GM18858 (cell line): ENCODE measurements around the gene SNF8.
A peak's percentile ranks its signal among the peaks of the same experiment; 100 is the strongest.
"Not testable (repeated sequence)": the region's sequence is repeated elsewhere in the genome, so short reads cannot be mapped to it uniquely, and the experiment has no call there.

Experiments used
- ATAC-seq: cut with Tn5 transposase; IDR thresholded peaks from one replicate; pipeline ENCODE4 v1.9.1; 2021; ENCODE audit not compliant: unreplicated experiment

SNF8 gene, protein sequence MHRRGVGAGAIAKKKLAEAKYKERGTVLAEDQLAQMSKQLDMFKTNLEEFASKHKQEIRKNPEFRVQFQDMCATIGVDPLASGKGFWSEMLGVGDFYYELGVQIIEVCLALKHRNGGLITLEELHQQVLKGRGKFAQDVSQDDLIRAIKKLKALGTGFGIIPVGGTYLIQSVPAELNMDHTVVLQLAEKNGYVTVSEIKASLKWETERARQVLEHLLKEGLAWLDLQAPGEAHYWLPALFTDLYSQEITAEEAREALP

DNA sequence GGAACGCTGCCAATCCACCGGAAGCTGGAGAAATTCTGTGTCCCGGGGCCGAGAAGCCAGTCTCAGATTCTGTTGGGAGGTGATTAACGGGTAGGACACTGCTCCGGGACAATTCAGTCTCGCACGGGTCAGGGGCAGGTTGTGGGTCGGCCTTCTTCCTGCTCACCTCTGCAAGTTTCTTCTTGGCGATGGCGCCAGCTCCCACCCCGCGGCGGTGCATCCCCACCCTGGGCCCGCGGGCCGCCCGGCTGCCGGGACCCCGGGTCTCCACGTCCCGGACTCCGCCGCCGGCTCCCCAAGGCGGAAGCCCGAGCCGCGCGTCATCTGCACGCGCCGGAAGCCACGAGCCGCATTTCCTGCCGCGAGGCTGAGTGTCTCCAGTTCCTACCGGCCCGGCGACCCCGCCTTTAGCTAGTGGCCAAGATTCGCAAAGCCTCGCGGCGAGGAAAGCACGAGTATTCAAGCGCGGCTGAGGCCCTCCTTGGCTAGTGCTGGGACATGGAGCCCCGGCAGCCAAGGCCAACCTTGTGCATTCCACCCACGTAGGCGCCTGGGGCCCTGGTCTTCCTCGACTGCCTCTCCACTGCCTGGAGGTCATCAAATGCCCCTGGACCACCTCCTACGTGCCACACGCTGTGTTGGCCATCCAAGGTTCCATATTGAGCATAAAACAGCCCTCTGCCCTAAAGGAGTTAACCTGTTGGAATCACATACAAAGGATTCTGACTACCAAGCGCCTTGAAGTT is at the start of gene SNF8:
Gene SNF8, minus strand, starts transcription at position 328 of the 746 bp plus-strand sequence. Its CDS starts 108 bp downstream, at position 220.
- peak; percentile 85 for ATAC-seq

DNA sequence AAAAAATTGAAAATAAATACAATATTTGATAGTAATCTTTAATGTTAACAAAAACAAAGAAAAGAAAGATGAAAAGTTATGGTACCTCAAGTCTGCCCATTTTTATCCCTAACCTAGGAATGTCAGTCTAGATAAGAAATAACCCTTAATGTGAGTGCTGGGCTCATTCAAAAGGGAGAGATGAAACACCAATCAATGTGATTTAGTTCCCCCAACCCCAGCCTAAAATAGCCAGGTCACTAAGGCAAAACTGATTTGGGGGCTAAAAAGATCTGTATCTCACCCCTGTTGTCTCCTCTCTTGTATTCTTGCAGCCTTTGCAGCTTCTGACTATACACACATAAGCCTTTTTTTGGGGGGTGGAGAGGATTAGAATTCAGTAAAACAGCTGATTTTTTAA is 49.3 kb upstream of the SNF8 start:
- ATAC-seq, result no peak

DNA sequence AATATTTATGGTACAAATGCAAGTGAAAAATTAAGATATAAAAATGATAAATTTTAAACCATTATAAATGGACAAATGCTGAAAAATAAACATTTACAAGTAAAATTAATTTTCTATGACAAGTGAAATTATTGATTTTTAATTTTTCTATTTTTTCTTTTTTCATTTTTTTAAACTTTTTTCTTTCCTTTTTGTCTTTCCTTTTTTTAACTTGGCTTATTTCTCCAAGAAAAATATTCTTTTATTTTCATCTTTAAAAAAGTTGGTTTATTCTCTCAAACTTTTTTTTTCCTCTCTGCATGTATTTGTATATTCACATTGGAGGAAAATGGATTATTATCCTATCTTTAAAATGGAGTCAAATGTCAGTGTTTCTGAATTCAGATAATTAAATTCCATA is 48.7 kb upstream of the SNF8 start:
- no peak for ATAC-seq

DNA sequence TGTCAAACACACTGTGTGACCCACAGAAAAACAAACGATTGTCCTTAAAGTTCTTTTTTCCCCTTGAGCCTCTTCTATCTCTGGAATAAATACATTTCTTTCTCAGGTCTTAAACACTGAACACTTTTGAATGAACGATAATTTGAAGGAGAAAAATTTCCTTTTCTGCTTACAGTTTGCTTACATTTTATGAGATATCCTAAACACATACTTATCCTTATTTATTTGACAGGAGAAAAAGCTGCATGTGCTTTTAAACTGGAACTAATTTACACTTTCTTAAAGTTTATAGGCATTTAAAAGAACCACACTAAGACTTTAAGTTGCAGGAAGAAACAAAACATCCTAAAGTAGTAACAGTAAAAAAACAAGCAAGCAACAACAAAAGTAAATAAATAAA is 47.8 kb upstream of the SNF8 start:
- no peak for ATAC-seq

DNA sequence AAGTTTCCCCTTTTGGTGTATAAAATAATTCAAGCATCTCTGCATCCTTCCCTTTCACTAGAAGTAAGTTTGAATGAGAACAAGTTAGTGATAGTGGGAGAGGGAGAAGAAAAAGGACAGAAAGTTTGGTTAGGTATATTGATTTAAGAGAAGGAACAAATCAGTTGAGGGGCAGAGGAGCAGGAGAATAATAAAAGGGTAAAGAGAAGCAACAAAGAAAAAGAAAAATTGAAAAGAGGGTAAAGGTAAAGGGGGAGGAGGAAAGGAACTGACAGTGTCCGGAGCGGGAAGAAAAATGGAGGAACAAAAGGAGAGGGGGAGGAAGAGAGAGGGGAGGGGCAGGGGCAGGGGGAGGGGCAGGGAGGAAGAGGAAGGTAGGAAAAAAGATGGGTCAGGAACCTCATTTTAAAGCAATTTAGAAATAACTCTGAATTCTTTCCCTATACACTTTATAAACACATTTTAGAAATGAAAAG is 46.3 kb upstream of the SNF8 start:
- no peak for ATAC-seq

DNA sequence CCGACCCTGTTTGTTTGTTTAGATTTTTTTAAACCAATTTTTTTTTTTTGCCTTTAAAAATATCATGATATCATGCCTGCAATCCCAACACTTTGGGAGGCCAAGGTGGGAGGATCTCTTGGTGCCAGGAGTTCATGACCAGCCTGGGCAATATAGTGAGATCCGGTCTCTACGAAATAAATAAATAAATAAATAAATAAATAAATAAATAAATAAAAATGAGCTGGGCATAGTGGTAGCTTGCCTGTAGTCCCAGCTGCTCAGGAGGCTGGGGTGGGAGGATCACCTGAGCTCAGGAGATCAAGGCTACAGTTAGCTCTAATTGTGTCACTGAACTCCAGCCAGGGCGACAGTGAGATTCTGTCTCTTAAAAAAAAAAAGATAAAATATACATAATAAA is 44.5 kb upstream of the SNF8 start:
- ATAC-seq, result no peak

DNA sequence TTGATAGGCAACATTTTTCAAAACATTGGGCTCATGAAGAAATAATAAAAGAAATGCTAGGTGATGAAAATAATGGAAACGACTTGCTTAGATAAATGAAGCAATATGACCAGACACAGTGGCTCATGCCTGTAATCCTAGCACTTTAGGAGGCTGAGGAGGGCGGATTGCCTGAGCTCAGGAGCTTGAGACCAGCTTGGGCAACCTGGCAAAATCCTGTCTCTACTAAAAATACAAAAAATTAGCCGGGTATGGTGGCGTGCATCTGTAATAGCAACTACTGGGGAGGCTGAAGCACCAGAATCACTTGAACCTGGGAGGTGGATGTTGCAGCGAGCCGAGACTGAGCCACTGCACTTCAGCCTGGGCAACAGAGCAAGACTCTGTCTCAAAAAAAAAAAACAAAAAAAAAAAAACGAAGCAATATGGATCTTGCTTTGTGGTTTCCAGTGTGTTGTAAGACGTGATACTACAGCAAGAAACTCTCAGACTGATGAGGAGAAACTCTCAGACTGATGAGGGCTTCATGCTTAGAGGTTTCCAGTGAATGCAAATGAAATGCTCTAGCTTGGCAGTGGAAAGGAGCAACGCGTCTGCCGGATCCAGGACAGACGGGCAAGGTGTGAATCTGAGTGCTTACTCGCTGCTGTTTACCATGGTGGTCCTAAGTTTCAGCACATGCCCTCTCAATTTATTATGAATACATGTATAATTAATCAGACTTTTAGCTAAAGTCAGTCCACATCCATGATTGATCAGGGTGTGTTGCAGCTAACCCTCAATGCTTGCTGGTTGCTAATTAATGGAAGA is 41.0 kb upstream of the SNF8 start:
- ATAC-seq, result no peak

DNA sequence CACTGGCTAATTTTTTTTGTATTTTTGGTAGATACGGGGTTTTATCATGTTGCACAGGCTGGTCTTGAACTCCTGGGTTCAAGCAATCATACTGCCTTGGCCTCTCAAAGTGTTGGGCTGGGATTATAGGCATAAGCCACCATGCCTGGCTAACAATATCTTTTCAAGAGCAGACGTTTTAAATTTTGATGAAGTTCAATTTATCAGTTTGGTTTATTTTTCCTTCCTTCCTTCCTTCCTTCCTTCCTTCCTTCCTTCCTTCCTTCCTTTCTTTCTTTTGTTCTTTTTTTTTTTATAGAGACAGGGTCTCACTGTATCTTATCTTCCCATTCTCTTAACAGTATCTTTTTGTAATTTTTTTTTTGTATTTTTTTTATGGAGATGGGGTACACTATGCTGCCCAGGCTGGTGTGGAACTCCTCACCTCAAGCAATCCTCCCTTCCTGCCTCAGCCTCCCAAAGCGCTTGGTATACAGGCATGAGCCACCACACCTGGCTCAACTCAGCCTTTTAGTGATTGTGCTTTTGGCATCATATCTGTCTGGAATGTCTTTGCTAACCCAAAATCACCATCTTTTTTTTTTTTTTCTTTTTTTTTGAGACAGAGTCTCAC is 37.4 kb upstream of the SNF8 start:
- no peak for ATAC-seq

DNA sequence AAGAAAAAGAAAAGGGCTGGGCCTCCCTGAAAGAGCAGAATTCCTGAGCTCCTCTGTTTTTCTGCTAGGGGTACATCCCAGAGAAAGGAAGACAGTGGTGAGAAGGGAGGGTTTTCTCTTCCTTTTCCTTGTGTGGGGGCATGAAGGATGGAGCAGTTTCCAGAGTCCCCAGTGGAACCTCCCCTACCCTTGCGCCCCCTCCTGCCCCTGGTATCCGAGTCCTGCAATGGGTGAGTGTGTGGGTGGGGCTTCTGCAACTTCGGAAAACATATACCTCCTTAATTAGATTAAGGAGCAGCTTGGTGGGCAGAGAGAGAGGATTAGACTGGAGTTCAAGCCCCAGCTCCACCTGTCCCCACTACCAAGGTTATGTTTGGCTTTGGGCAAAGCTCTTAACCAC is 29.2 kb upstream of the SNF8 start:
- ATAC-seq, result no peak

DNA sequence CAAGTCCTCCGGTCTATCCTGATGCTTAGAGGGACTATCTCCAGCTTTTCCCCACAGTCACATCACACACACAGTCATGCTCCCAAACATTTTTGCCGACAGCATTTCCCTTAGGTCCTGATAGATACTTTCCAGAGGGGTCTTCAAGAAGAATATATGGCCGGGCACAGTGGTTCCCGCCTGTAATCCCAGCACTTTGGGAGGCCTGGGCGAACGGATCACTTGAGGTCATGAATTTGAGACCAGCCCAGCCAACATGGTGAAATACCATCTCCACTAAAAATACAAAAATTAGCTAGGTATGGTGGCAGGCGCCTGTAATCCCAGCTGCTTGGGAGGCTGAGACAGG is 28.1 kb upstream of the SNF8 start:
- no peak for ATAC-seq

DNA sequence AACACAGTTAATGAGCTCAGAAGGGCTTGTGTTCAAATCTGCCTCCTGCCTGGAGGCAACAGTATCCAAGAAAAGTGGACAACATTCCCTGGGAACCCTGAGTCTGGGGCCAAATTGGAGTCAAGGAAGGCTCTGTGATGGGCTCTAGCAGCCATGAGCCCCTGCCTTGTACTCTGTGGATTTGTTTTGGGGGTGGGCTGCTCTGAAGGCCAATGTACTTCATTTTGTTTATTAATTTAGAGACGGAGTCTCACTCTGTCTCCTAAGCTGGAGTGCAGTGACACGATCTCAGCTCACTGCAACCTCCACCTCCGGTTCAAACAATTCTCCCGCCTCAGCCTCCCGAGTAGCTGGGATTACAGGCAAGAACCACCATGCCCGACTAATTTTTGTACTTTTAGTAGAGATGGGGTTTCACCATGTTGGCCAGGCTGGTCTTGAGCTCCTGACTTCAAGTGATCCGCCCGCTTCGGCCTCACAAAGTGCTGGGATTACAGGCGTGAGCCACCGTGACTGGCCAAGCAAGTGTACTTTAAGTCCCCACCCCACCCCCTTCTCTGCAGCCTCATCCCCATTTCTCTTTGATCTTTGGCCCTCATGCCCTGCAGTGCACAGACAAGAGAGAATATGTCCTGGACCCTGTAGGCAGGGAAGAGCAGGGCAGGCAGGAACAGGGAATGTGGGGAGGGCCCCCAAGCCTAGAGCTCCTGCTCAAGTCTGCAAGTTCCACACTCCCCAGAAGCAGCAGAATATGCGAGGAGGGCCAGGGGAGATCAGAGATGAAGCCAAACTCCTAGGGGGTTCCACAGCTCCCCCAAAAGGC is 26.4 kb upstream of the SNF8 start:
- ATAC-seq, result no peak

DNA sequence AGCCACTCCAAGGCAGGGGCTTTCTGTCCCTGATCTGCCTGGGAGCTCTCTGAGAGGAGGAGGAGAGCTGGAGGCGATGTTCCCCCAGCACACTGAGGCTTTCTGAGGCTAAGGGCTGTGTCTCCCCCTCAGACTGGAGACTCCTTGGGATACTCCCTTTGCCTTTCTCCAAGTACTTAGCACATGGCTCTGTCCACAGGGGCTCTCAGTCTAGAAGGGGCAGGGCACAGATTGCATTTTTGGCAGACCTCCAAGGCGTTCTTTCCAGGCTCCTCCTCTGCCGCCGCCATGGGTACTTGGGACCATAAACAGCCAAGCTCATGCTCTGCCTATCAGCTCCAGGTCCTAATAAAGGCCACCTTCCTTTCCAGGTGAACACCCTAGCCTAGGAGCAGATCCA is 25.6 kb upstream of the SNF8 start:
- no peak for ATAC-seq

DNA sequence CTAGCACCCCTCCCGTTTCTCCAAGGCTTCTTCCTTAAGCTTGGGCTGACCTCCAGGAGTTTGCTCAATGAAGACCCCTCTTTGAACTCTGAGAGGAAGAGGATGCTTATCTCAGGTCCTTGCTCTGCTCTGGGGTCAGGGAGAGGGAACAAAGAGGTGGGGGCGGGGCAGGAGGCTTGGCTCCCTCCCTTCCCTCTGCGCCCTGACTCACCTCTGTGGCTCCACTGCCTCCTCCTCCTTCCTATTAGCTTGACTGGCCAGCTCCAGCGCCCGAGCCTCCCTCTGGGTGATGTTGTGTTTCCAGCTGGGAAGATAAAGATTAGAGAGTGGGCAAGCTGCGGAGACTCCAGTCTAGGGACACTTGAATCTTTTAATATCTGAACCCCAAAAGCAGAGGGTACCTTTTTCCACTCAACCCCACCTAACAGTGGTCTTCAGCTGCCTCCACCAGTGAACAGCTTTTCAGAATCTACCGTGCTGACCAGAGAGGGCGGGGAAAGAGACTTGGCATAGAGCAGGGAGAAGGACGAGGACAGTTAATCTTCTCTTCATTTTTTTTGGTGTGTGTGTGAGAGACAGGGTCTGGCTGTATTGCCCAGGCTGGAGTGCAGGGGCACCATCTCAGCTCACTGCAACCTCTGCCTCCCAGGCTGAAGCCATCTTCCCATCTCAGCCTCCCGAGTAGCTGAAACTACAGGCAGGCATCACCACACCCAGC is 17.0 kb upstream of the SNF8 start:
- no peak for ATAC-seq

DNA sequence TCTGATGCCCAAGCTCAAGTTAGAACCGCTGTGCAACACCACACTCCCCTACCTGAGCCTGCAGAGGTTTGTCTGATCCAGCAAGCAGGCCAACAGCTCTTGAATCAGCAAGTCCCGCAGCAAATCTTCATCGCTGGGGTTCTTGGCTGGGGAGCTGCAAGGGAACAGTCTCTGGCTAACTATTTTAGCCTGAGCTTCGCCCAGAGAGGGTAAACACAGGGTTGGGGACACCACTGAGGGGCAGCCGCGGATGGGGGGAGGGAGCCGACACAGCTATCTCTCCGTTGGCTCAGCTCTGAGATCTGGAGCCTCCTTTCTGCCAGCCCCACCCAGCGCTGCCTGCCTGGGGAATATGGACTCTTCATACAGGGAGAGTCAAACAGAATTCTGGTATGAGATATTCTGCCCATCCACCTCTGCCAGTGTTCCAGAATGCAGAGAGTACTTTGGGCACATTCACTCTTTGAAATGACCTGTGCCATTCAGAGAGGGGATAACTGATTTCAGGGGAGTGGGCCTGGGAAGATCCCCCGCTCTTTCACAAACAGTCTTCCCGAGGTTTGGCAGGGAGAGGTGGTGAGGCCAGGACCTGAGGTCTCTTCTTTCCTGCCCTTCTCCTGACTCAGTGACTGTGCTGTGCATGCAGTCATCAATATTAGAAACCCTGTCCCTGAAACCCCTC is 16.3 kb upstream of the SNF8 start:
- no peak for ATAC-seq

DNA sequence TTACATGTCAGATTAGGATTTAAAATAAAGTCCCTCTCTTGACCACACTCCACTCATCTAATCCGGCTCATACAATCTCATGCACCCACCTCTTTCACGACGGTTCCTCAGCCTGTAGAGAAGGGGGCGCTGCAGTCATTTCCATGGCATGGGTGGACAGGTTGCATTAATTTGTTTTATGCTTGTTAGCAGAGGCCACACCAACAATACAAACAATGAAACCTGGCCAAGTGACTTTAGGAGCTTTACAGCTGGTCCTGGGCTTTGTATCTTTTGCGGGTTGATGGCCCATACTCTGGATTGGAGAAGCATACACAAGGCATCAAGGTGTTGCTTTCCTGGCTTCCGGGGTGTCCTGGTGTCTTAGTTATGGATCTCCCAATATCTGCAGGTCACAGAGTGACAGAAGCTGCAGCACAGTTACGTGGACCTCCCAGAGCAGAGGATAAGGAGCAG is 9.7 kb upstream of the SNF8 start:
- ATAC-seq, result no peak

DNA sequence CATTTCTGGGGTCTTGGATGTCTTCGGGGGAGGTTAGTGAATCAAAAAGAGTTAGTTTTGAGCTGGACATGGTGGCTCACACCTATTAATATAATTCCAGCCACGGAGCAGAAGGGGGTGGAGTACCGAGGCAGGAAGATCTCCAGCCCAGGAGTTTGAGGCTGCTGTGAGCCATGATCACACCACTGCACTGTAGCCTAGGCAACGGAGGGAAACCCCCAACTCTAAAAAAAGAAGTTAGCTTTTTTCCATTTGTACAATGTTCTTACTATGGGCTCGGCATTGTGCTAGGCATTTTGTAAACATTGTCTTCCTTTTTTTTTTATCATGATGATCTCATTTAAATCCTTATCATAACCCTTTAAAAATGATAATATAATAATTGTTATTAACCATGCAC is 8.3 kb upstream of the SNF8 start:
- no peak for ATAC-seq

DNA sequence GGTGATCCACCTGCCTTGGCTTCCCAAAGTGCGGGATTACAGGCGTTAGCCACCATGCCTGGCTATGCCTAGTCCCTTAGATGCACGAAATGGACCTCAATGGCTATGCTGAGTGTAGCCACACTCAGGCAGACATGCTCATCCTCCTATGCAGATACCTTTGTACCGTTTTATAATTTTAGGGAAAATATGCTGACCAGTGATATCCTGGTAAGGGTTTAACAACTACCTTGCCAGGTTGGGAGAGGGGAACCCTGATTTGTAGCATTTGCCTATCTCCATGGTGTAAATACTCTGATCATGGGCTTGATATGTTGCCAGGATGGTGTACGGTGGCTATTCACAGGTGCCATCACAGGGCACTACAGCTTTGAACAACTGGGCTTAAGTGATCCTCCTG is 6.9 kb upstream of the SNF8 start:
- ATAC-seq, result no peak

DNA sequence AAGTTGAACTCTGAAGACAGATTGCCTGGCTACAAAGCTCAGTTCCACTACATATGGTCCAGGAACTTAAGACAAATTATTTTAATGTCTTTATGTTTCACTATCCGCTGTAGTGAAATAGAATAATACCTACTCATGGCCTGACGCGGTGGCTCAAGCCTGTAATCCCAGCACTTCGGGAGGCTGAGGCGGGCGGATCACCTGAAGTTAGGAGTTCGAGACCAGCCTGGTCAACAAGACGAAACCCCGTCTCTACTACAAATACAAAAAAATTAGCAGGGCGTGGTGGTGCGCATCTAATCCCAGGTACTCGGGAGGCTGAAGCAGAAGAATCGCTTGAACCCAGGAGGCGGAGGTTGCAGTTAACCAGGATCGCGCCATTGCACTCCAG is 614 bp upstream of the SNF8 start:
- not testable (repeated sequence) for ATAC-seq

DNA sequence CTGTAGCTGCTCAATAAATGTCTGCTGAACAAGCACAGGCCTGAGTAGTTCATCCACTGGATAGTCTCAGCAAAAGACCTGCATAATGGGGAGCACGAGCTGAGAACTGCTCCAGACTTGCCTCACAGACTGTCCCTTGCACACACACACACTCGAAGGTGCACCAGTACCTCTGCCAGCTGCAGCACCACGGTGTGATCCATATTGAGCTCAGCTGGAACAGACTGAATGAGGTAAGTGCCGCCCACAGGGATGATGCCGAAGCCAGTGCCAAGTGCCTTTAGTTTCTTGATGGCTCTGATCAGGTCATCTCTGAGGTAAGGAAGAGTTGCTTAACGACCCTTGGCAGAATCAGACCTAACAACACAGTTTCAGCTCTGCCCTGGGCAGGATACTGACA is 11.6 kb downstream of the SNF8 start:
- no peak for ATAC-seq
